Neural cell (in vitro differentiated cells): ENCODE results near the gene CDC16.

Experiments
- CTCF ChIP-seq: fragments of 450-650 bp; IDR thresholded peaks from 2 replicates; pipeline ENCODE4 v1.5.1; 2014; ENCODE audit warnings: antibody characterized with exemption, mild to moderate bottlenecking, moderate library complexity; ENCODE audit not compliant: poor library complexity, severe bottlenecking
- EP300 ChIP-seq: fragments of 450-650 bp; conservative IDR thresholded peaks from 2 replicates; pipeline ENCODE4 v1.6.1; 2014; ENCODE audit warnings: antibody characterized with exemption, mild to moderate bottlenecking, moderate library complexity; ENCODE audit not compliant: poor library complexity, severe bottlenecking
- EZH2 ChIP-seq: fragments of 200-600, 300-800 bp; shearing (Covaris generic), sonication (generic); IDR thresholded peaks from 2 replicates; pipeline ENCODE4 v1.6.1; 2014; ENCODE audit warnings: antibody characterized with exemption, low read length, borderline replicate concordance, mild to moderate bottlenecking; ENCODE audit not compliant: insufficient read depth, poor library complexity, severe bottlenecking
- MXI1 ChIP-seq: fragments of 450-650 bp; conservative IDR thresholded peaks from 2 replicates; pipeline ENCODE4 v1.6.1; 2014; ENCODE audit warnings: antibody characterized with exemption, mild to moderate bottlenecking; ENCODE audit not compliant: poor library complexity, severe bottlenecking
- POLR2AphosphoS5 ChIP-seq: IDR thresholded peaks from 2 replicates; pipeline ENCODE4 v1.6.1; 2012
- RAD21 ChIP-seq: fragments of 450-650 bp; conservative IDR thresholded peaks from 2 replicates; pipeline ENCODE4 v1.6.1; 2014; ENCODE audit warnings: antibody characterized with exemption, mild to moderate bottlenecking, moderate library complexity
- SMC3 ChIP-seq: fragments of 450-650 bp; conservative IDR thresholded peaks from 2 replicates; pipeline ENCODE4 v1.6.1; 2014; ENCODE audit warnings: antibody characterized with exemption, mild to moderate bottlenecking, moderate library complexity; ENCODE audit not compliant: poor library complexity
- TAF1 ChIP-seq: IDR thresholded peaks from 2 replicates; pipeline ENCODE4 v1.6.1; 2012; ENCODE audit warnings: low read depth
- TF ChIP-seq, protein P1 (sequence below): IDR thresholded peaks from 2 replicates; pipeline ENCODE4 v1.6.1; 2012; ENCODE audit warnings: borderline replicate concordance

DNA sequence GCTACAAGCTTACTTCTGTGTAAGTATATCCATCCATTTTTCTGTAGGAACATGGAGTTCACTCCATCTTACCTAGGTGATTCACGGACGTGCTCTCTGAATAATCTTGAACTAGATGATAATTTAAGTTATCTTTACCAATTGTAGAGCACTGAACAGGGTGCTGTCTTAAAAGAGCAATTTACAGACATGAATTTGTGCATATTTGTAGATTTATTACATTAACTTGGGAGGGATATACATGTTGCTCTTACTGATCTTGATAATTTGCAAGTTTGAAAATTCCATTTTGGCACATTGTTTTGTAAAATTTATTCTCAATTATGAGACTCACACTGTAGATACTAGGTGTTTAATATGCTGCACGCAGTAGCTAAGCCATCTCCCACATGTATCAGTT lies 9.3 kb downstream of the CDC16 start:
- TF ChIP-seq, protein P1, sequence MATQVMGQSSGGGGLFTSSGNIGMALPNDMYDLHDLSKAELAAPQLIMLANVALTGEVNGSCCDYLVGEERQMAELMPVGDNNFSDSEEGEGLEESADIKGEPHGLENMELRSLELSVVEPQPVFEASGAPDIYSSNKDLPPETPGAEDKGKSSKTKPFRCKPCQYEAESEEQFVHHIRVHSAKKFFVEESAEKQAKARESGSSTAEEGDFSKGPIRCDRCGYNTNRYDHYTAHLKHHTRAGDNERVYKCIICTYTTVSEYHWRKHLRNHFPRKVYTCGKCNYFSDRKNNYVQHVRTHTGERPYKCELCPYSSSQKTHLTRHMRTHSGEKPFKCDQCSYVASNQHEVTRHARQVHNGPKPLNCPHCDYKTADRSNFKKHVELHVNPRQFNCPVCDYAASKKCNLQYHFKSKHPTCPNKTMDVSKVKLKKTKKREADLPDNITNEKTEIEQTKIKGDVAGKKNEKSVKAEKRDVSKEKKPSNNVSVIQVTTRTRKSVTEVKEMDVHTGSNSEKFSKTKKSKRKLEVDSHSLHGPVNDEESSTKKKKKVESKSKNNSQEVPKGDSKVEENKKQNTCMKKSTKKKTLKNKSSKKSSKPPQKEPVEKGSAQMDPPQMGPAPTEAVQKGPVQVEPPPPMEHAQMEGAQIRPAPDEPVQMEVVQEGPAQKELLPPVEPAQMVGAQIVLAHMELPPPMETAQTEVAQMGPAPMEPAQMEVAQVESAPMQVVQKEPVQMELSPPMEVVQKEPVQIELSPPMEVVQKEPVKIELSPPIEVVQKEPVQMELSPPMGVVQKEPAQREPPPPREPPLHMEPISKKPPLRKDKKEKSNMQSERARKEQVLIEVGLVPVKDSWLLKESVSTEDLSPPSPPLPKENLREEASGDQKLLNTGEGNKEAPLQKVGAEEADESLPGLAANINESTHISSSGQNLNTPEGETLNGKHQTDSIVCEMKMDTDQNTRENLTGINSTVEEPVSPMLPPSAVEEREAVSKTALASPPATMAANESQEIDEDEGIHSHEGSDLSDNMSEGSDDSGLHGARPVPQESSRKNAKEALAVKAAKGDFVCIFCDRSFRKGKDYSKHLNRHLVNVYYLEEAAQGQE = no peak
- TF ChIP-seq CTCF (no peak), RAD21 (no peak), EP300 (no peak), SMC3 (no peak), EZH2 (no peak), POLR2AphosphoS5 (no peak), MXI1 (no peak), TAF1 (no peak)
